ENCODE measurements around the gene PLCB1.

PLCB1 gene

GRCh38 chr20:8291873-8292272 lies 159.8 kb downstream of the PLCB1 start:
- DNase-seq (no peak), ATAC-seq (ENCODE audit: insufficient read depth, low read depth) (no peak)
- no peak overlapping the region for H3K27ac ChIP-seq (ENCODE audit: low read length)
- H3K9me3 ChIP-seq (ENCODE audit: insufficient read depth, low read length, severe bottlenecking) = no peaks in the 10 kb centered on the region
- no peak for TF ChIP-seq EZH2 (IDR thresholded peaks at IDR 0.05; ENCODE audit: borderline replicate concordance, low read depth, low read length, severe bottlenecking)
- TF ChIP-seq, protein P1, sequence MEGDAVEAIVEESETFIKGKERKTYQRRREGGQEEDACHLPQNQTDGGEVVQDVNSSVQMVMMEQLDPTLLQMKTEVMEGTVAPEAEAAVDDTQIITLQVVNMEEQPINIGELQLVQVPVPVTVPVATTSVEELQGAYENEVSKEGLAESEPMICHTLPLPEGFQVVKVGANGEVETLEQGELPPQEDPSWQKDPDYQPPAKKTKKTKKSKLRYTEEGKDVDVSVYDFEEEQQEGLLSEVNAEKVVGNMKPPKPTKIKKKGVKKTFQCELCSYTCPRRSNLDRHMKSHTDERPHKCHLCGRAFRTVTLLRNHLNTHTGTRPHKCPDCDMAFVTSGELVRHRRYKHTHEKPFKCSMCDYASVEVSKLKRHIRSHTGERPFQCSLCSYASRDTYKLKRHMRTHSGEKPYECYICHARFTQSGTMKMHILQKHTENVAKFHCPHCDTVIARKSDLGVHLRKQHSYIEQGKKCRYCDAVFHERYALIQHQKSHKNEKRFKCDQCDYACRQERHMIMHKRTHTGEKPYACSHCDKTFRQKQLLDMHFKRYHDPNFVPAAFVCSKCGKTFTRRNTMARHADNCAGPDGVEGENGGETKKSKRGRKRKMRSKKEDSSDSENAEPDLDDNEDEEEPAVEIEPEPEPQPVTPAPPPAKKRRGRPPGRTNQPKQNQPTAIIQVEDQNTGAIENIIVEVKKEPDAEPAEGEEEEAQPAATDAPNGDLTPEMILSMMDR (IDR thresholded peaks at IDR 0.05; ENCODE audit: borderline replicate concordance, extremely low read depth, low read length, poor library complexity, severe bottlenecking) = no peak
- no peak overlapping the region for H3K9ac ChIP-seq (ENCODE audit: low read depth, low read length)
- H3K4me3 ChIP-seq (ENCODE audit: low read depth in 1 of 2, low read length in 2 of 2) = no peak overlapping the region
- H3K79me2 ChIP-seq (ENCODE audit: insufficient read depth, low read length) = peaks cover 62% of the 10 kb centered on the region
- peaks cover 16% of the 10 kb centered on the region; the same call in 1 of the 2 replicates for H4K20me1 ChIP-seq (ENCODE audit: insufficient read depth, low read length)
- no peaks in the 10 kb centered on the region for H3K4me1 ChIP-seq (ENCODE audit: insufficient read depth, low read length)
- no peak overlapping the region for H2AFZ ChIP-seq (ENCODE audit: low read depth, low read length)
- H3K4me2 ChIP-seq (ENCODE audit: insufficient read depth, low read length) = no peak overlapping the region
- H3K27me3 ChIP-seq (ENCODE audit: insufficient read depth, low read length, poor library complexity) = no peaks in the 10 kb centered on the region
- H3K36me3 ChIP-seq (ENCODE audit: insufficient read depth, low read length) = no peaks in the 10 kb centered on the region

DNA sequence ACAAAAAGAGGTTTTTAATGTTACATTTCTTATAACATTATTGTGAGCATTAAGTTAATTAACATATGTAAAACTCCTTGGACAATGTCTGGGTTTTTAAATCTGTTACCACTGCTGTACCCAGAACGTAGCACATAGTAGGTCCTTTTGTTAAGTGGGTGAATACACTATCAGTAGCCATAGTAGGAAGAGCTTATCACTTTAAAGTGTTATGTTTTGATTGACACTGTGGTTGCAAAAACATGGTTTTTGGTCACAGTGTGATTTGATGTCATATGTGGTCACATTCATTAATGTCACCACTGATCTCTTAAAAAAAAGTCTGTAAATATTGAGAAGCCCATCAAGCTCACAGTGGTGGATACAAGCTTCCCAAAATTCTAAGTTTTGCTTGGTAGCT lies 160.7 kb downstream of the PLCB1 start:
- H3K27me3 ChIP-seq (ENCODE audit: insufficient read depth, low read length, poor library complexity) = no peaks in the 10 kb centered on the region
- peaks cover 14% of the 10 kb centered on the region; the same call in 1 of the 2 replicates for H4K20me1 ChIP-seq (ENCODE audit: insufficient read depth, low read length)
- H2AFZ ChIP-seq (ENCODE audit: low read depth, low read length) = no peak overlapping the region
- H3K9ac ChIP-seq (ENCODE audit: low read depth, low read length) = no peak overlapping the region
- H3K36me3 ChIP-seq (ENCODE audit: insufficient read depth, low read length) = no peaks in the 10 kb centered on the region
- H3K79me2 ChIP-seq (ENCODE audit: insufficient read depth, low read length) = peaks cover 64% of the 10 kb centered on the region
- H3K9me3 ChIP-seq (ENCODE audit: insufficient read depth, low read length, severe bottlenecking) = no peaks in the 10 kb centered on the region
- TF ChIP-seq EZH2 (IDR thresholded peaks at IDR 0.05; ENCODE audit: borderline replicate concordance, low read depth, low read length, severe bottlenecking) = no peak
- TF ChIP-seq, protein P1 (IDR thresholded peaks at IDR 0.05; ENCODE audit: borderline replicate concordance, extremely low read depth, low read length, poor library complexity, severe bottlenecking) = no peak
- H3K27ac ChIP-seq (ENCODE audit: low read length) = no peak overlapping the region
- DNase-seq (no peak), ATAC-seq (ENCODE audit: insufficient read depth, low read depth) (no peak)
- H3K4me3 ChIP-seq (ENCODE audit: low read depth in 1 of 2, low read length in 2 of 2) = no peak overlapping the region
- H3K4me1 ChIP-seq (ENCODE audit: insufficient read depth, low read length) = no peaks in the 10 kb centered on the region
- H3K4me2 ChIP-seq (ENCODE audit: insufficient read depth, low read length) = no peak overlapping the region

DNA sequence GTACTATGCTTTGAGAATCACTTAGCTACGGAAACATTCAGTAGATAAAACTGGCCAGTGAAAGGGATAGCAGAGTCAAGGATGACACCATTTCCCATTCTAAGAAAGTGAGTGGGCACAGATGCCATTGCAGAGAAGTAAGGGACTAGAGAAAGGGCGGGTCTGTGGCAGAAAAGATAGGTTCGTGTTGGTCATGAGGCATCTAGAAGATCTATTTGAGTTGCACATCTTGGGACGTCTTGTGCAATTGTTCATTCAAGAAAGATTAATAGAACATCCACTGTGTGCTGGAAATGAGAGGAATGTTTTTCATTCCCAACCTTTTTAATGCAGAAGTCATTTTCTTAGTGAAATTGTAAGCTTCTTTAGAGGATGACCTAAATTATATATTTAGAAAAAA lies 161.7 kb downstream of the PLCB1 start:
- TF ChIP-seq, protein P1 (IDR thresholded peaks at IDR 0.05; ENCODE audit: borderline replicate concordance, extremely low read depth, low read length, poor library complexity, severe bottlenecking) = no peak
- TF ChIP-seq EZH2 (IDR thresholded peaks at IDR 0.05; ENCODE audit: borderline replicate concordance, low read depth, low read length, severe bottlenecking) = no peak
- no peak overlapping the region for H3K9ac ChIP-seq (ENCODE audit: low read depth, low read length)
- H3K4me2 ChIP-seq (ENCODE audit: insufficient read depth, low read length) = no peak overlapping the region
- no peak for ATAC-seq (ENCODE audit: insufficient read depth, low read depth)
- H4K20me1 ChIP-seq (ENCODE audit: insufficient read depth, low read length) = peaks cover 10% of the 10 kb centered on the region; the same call in 1 of the 2 replicates
- peaks cover 58% of the 10 kb centered on the region for H3K79me2 ChIP-seq (ENCODE audit: insufficient read depth, low read length)
- DNase-seq = no peak
- no peaks in the 10 kb centered on the region for H3K4me1 ChIP-seq (ENCODE audit: insufficient read depth, low read length)
- H3K4me3 ChIP-seq (ENCODE audit: low read depth in 1 of 2, low read length in 2 of 2) = no peak overlapping the region
- no peaks in the 10 kb centered on the region for H3K27me3 ChIP-seq (ENCODE audit: insufficient read depth, low read length, poor library complexity)
- no peaks in the 10 kb centered on the region for H3K36me3 ChIP-seq (ENCODE audit: insufficient read depth, low read length)
- no peaks in the 10 kb centered on the region for H3K9me3 ChIP-seq (ENCODE audit: insufficient read depth, low read length, severe bottlenecking)
- H3K27ac ChIP-seq (ENCODE audit: low read length) = no peak overlapping the region
- H2AFZ ChIP-seq (ENCODE audit: low read depth, low read length) = no peak overlapping the region

- Histone ChIP-seq H3K4me2 (ENCODE audit: insufficient read depth, low read length) (no peak overlapping the region), H2AFZ (ENCODE audit: low read depth, low read length) (no peak overlapping the region), H3K9me3 (ENCODE audit: insufficient read depth, low read length, severe bottlenecking) (no peaks in the 10 kb centered on the region), H3K36me3 (ENCODE audit: insufficient read depth, low read length) (no peaks in the 10 kb centered on the region), H3K27me3 (ENCODE audit: insufficient read depth, low read length, poor library complexity) (no peaks in the 10 kb centered on the region), H3K4me1 (ENCODE audit: insufficient read depth, low read length) (no peaks in the 10 kb centered on the region), H3K4me3 (ENCODE audit: low read depth in 1 of 2, low read length in 2 of 2) (no peak overlapping the region), H3K27ac (ENCODE audit: low read length) (no peak overlapping the region), H3K9ac (ENCODE audit: low read depth, low read length) (no peak overlapping the region), H3K79me2 (ENCODE audit: insufficient read depth, low read length) (peaks cover 55% of the 10 kb centered on the region), H4K20me1 (ENCODE audit: insufficient read depth, low read length) (peaks cover 12% of the 10 kb centered on the region)
- no peak for DNase-seq
- TF ChIP-seq, protein P1 (IDR thresholded peaks at IDR 0.05; ENCODE audit: borderline replicate concordance, extremely low read depth, low read length, poor library complexity, severe bottlenecking) = no peak
- ATAC-seq (ENCODE audit: insufficient read depth, low read depth) = no peak
These were observed 164.5 kb downstream of the PLCB1 start for GRCh38 chr20:8296536-8296935.
